Left cardiac atrium (tissue), 4 donors: ENCODE data around the gene LRMDA. TPM values are rescaled to one million over a fixed set of nuclear protein-coding genes. Genes with fewer than 3 reads are reported as not detected.

Experiments
- ATAC-seq, 2 donors: fragments of 200-7000 bp; cut with Tn5 transposase; one replicate each; pipeline ENCODE4 v1.9.1; 2020; ENCODE audit warnings: mild to moderate bottlenecking in 2 of 2, moderate library complexity in 2 of 2
- DNase-seq: peaks from one replicate; pipeline ENCODE4 v3.0.0-alpha.2; 2020
- intact Hi-C, 2 donors: fragments of 100-400 bp; cut with DNase I; formaldehyde crosslinking; loops; one replicate each; pipeline versions ENCODE4 v1.14.1 to v1.15.1; 2022 to 2023
- total RNA-seq, 2 donors: library from RNA; stranded (reverse); fragmentation: NEBNext Ultra II Directional; extraction: Animal tissue kit (Norgen Biotek cat#: 25700); gene quantifications; one replicate each; pipeline ENCODE4 v1.2.1, GENCODE V29; 2021
- donor health status: DM: no; HTN: yes; CAD: no.
- donor health status: DM: no; HTN: yes; CAD: no; lungs with severe emphysema.
- donor health status: DM: yes; HTN: yes; CAD: no.
- donor health status: Dilated cardiomyopathy.

The LRMDA gene
- total RNA-seq, 2 donors from 2014 or later, result 40.6 to 57.8 TPM

DNA sequence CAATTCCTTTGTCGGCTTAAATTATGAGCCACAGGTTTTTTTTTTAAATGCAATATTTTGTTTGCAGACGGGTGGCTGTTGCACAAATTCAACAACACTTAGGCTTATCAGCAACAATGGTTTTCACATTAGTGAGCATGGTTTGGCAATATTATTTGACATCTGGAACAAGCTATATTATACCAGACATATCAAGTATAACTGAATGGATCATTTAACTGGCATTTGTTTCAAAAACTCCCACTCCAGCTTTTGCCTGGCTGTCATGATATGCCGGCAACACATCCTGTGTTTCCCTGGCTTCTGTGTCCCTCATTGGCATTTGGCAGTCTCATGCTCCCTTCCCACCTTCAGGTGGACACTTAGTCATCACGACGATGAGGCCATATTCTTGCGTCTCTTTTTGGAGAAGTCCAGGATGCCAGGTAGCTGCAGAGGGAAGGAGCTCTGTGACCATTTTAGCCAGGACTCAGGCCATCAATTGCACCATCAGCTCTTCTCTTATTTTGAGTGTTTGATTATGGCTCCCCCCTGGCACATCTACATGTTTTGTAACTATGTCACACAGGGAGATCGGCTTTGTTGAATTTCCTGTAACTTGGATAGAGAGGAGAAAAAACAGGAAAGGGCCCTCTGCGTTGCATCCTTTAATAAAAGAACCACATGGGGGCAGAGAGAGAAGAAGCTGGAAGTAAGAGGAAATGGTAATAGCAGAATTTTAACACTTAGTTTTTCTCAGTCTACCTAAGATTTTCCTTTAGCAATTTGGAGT lies 413.9 kb downstream of the LRMDA start:
- intact Hi-C loops, result no loop called here
- DNase-seq (no peak), ATAC-seq (no peak)

DNA sequence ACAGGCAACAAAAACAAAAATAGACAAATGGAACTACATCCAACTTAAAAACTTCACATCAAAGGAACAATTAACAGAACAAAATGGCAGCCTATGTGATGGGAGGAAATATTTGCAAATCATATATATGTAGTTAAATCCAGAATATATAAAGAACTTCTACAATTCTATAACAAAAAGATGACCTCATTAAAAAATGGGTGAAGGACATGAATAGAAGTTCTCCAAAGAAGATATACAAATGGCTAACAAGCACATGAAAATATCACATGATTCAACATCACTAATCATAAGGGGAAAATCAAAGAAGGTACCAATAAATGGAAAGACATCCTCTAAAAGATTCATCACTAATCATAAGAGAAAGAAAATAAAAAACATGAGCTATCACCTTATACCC lies 416.1 kb downstream of the LRMDA start:
- ATAC-seq (no peak), DNase-seq (no peak)
- intact Hi-C loops, result no loop called here

DNA sequence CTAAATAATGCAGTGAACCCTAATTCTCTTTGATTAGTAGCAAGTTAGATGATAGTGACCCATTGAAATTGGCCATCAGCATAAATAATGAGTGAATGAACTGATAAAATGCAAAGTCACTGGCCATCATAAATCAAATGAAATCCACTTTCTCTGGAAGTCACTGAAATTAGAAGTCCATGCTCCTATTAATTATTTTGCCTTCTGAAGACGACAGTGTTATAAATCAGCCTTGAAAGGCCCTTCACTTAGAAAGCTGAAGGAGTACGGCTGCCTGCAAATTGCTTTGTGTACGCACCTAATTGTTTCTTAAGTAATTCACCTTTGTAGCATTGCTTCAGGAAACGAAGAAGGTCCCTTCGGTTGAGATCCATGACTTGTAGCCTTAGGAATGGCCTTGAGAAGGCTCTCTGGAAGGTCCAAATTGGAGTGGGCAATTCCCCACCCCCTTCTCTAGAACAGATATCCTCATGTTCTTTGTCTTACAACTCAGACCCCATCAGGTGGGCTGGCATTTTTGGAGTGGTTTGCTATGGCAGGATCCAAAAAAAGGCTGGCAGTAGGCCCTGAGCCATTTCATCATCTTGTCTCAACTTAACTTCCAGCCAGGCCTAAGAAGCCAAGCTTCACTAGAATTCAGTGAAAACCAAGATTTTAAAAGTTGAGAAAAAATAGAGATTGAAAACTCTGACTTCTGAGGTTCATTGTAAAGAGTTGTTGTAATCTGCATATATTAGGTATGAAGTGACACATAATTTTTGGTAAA lies 420.3 kb downstream of the LRMDA start:
- DNase-seq, result no peak
- intact Hi-C loops, result no loop called here
- ATAC-seq, result no peak

DNA sequence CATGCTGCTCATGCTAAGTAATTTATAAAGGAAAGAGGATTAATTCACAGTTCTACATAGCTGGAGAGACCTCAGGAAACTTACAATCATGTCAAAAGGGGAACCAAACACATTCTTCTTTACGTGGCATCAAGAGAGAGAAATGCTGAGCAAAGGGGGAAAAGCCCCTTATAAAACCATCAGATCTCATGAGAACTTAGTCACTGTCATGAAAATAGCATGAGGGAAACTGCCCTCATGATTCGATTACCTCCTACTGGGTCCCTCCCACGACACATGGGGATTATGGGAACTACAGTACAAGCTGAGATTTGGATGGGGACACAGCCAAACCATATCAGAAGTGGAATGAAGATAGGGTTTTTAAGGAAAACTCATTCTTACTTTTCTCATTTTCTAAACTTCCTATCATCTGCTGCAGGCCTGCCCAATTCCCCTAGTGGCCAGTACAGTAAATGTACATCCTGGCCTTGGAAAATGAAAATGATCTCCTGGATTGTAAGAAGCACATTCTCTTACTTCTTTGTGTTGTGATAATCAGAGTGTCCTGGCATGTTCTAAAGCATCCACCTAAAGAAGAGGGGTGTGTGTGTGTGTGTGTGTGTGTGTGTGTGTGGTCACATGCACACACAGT lies 421.5 kb downstream of the LRMDA start:
- intact Hi-C loops, result no loop called here
- no peak for ATAC-seq
- DNase-seq, result no peak

DNA sequence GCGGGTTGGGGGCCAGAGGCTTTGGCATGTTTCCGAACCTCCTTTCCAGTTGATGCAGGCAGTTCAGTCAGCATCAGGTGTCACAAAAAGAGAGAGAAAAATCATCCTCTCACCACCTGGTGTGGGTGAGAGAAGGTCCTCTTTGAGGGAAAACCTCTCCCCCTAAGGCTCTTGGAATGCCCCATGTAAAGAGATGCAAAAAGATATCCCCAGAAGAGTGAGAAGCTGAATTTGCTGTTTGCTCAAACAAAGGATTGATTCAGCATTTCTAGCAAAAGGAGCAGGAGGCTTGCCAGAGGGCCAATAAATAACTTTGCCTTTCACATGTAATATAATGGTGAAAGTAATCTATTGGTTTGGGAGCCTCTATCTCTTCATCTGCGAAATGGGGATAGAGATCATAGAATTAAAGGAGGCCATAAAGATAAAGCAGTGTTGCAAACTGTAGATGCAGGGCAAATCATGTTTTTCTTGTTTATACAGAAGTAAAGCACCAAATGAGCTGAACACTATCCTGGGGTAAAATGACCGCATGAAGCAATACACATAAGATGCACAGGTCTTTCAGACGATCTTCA lies 425.9 kb downstream of the LRMDA start:
- DNase-seq, result no peak
- intact Hi-C loops, result no loop called here

DNA sequence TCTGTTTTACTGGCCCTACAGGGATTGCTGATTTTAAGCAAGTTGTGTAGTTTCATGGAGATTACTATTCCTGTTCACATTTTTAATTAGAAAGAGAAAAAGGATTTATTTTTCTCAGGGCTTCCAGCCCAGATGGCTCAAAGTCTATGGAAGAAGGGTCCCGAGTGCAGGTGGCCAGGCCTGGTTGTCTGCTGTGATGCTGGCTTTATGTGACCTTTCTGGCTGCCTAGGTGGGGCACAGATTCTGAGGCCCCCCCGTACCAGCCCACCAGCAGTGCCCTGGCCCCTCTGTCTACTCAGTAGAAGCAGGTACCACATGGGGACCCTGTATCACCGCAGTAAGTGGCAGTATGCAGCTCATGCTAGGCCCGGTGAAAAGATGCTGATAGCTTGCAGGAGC lies 426.5 kb downstream of the LRMDA start:
- intact Hi-C loops, result no loop called here
- ATAC-seq (no peak), DNase-seq (no peak)

More for the DNA sequence above, 425.9 kb downstream of the LRMDA start:
- ATAC-seq, result no peak

DNA sequence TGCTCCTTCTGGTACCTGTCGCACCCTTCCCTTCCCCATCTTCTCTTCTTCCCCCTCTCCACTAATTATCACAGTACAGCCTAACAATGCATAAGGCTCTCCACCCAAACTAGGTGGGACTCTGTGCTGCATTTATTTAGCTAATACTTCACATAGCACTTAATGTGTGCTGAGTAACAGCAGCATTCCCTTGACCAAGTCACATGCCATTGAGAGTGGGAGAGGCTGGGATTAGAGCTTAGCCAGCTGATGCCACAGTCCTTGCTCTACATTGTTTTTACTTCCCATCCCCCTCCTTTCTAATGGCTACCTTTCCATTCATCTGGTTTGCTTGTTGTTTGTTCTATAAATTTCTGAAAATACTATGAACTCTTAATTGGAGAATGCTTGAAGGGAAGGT lies 426.9 kb downstream of the LRMDA start:
- intact Hi-C loops, result no loop called here
- no peak for DNase-seq
- no peak for ATAC-seq

DNA sequence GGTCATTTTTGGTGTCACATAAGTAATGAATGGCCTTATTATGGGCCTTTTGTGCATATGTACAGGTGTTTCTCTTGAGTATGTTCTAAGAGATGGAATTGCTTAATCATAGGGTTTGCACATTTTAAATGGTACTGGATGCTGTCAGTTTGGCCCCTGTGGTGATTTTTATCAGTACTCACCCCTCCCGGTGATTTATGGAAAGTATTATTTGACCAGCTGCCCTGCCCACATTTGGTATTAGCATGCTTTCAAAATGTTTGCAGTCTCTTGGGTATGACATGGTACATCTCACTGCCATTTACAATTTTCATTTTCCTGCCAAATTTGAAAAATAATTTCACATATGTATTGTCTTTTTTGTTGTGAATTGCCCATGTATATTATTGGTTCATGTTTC lies 427.7 kb downstream of the LRMDA start:
- ATAC-seq (no peak), DNase-seq (no peak)
- intact Hi-C loops, result no loop called here

DNA sequence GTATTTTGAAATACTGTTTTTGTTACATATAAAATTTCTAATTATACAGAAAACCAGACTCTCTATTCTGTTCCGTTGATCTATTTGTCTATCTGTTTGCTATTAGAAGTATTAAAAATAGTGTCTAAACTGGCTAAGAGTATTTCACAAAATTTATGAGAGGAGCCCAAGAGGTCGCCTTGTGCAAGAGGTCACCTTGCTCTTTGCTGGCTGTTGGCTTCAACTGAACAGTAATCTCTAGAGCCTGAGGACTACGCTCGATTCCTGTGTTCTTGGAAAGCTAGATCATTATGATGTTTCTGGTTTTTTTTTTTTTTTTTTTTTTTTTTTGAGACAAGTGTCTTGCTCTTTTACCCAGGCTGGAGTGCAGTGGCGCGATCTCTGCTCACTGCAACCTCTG lies 428.6 kb downstream of the LRMDA start:
- intact Hi-C loops, result no loop called here
- peak in 1 of 2 donors; percentile 74 for ATAC-seq
- no peak for DNase-seq

DNA sequence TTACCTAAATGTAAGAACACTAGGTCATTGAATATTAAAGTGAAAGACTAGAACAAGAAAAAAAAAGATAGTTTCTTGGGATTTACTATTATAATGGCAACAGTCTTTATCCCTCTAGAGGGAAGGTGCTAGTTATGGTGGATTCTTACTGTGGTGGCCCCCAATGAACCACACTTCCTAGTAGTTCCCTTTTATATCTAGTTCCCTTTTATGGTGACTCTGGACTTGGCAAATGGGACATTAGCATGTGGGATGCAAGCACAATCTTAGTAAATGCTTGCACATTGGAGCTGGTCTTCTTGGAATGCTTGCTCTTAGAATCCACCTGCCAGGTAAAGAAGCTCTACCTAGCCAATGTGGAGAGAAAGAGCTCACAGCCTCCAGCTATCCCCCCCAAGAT lies 430.2 kb downstream of the LRMDA start:
- DNase-seq, result no peak
- intact Hi-C loops, result no loop called here
- ATAC-seq, result no peak

DNA sequence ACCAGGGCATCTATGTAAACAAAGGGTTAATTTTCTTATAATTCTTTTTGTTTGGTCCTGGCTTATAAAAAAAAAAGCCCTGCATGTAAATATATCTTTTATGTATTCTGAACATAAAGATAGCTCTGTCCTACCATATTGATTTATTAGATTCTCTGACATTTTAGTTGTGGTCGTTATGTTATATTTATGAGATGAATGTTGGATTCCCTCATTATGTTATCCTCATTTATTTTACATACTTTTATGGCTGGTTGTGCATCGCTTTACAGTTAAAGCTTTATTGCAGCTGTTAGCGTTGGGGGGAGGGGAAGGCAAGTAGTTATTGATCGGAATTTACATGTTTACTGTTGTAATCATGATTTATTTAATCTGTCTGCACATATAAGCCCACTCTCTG lies 431.5 kb downstream of the LRMDA start:
- ATAC-seq, result no peak

DNA sequence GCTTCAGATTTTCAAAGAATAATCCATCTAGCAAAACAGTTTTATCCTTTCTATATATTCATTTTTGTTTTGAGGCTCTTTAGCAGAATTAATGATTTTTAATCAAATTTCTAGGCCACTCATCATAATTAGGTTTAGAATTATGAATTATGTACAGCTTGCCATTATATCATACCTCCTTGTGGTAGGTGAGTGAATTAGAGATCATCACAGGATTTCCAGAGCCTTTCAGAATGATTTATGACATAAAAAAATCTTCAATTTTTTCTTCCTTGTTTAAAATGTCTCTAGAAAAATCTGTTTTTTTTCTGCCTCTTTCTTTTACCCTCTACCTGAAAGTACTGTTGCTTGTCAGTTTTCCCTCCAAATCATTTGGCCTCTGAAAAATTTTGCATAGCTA lies 433.3 kb downstream of the LRMDA start:
- no peak for DNase-seq
- no peak for ATAC-seq
- intact Hi-C loops, result no loop called here

More for the DNA sequence above, 431.5 kb downstream of the LRMDA start:
- intact Hi-C loops, result no loop called here
- no peak for DNase-seq

DNA sequence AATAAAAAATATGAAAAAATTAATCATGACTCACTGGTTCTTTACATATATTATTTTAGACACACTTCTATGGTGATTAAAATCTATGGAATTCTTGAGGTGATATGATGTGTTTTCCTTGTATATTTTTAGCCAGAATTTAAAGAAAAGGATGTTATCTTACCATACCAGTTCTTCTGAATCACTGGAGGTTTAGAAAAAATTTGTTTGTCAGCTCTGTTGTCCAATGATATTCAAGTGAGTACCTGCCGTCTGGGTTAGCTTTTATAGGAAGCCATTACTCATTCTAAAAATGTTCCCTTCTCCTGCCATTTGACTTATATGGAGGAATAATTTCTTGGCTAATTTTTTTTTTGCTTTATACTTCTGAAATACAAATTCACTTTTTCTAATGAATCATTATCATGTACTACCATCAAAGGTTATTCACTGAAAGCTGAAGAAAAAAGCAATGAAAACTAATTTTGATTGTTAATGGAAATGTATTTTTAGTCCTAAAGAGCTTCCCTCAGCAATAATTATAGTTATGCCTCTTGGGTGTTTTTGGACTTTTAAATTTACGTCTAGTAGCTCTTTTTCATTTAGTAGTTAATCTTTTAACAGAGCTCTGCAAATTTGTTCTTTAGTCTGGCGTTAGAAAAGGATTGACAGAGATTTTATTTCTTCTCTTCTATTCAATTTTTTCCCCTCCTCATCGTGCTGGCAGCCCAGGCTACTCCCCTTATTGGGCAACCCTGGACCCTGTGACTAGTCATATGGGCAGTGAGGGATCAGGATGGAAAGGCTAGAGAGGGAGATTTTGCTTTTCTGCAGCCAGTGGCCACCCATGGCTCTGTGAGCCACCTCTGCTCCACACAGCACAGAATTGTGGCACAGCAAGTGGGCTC lies 434.2 kb downstream of the LRMDA start:
- intact Hi-C loops, result no loop called here

DNA sequence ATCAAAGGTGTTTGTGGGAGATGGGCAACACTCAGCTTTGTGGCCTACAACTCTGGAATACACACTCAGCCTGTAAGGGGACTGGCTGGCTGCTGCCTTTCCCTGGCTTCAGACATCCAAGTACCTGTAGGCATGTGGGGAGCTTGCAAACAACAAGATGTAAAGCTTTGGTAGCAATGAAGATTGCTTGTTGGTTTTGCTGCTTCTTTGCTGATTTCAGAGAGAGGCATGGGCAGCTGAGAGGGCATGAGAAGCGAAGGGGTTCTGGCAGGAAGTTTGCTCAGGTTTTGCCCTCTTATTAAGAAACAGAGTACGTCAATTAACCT lies 434.8 kb downstream of the LRMDA start:
- no peak for ATAC-seq
- DNase-seq, result no peak
- intact Hi-C loops, result no loop called here

More for the DNA sequence above, 434.2 kb downstream of the LRMDA start:
- ATAC-seq, result no peak
- no peak for DNase-seq

DNA sequence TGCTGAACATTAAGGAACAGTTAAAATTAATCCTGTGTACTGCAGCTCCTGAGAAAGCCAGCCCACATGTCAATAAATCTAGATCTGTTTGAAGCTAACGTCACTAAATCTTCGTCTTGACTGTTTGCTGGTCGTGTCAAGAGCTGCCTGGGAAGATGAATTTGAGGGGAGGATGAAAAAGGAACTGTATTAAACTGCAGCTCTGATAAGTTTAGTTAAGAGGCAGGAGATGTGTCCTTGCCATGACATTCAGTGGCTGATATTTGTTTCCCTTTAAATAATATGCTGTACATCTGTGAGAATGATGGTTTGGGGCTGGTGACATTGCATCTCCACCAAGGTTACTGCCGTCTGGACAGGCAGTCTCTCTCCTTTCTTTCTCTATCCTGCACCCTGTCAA lies 435.3 kb downstream of the LRMDA start:
- DNase-seq (no peak), ATAC-seq (no peak)
- intact Hi-C loops, result no loop called here

DNA sequence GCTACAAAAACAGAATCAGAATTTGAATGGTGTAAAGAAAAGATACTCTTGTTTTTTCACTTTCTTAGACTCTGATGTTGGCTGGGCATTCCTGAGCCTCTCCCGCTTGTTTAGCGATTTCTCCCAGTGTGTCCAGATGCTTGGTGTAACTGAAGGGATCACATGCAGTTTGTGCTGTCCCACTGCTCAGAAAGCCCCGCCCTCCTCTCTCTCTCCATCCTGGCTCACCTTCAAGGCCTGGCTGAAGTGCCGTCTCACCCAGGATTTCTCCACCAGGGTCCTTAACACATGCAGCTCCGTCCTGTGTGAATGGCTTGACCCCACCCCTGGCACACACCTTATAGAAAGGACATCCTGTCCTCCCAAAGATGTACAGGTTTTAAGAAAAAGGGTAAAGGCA lies 437.1 kb downstream of the LRMDA start:
- intact Hi-C loops, result no loop called here
- DNase-seq (no peak), ATAC-seq (no peak)

DNA sequence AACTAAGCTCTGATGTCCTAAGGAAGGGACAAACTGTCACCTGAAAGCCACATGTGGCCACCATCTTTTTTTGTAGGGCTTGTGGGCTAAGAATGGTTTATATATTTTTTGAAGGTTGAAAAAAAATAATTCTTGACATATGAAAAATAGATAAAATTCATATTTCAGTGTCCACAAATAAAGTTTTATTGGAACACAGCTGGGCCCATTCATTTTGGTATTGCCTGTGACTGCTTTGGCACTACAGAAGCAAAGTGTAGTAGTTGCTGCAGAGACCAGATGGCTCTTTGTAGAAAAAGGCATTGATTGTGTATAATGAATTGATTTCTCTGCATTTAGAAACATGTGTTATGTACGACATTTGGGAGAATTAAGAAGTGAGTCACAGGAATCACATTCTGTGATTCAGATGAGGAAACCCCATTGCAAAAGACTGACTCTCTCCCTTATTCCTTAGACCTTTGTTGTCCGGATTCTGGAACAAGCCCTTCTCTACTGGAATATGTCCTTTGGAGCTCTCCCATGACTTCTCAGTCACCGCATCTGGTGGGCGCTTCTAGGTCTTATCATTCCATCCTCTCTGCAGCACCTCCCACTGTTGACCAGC lies 438.7 kb downstream of the LRMDA start:
- DNase-seq (no peak), ATAC-seq (no peak)
- intact Hi-C loops, result no loop called here

DNA sequence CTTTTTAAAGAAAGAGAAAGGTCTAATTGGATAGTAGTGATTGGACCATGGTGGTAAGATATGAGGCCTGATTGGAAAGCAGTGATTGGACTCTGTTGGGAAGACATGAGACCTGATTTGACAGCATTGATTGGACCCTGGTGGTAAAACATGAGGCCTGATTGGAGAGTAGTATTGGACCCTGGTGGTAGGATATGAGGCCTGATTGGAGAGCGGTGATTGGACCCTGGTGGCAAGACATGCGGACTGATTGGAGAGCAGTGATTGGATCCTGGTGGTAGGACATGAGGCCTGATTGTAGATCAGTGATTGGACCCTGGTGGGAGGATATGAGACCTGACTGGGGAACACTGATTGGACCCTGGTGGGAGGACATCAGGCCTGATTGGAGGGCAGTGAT lies 444.3 kb downstream of the LRMDA start:
- DNase-seq, result no peak
- intact Hi-C loops, result no loop called here
- ATAC-seq, result no peak

DNA sequence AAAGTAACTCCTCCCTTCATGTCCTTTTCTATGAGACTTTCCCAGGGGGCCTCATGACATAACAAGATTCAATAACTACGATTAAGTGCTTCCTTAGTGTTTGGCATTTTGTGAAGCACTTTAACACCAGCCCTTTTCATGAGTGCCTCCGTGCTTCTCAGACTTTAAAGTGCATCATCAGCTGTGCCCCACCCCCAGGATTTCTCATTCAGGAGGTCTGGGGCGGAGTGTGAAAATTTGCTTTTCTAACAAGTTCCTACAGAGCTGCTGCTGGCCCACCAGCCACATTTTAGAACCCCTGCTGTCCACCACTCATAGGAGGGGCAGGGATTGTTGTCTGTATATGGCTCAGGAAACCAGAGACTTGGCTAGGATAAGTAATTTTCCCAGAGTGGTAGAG lies 445.3 kb downstream of the LRMDA start:
- DNase-seq (no peak), ATAC-seq (no peak)
- intact Hi-C loops, result no loop called here
